Esophagus squamous epithelium (tissue), 4 donors: Measurements from ENCODE around the gene PIK3R5.

Experiments used
- CTCF ChIP-seq, 6 experiments: fragments of 450-650 bp in 4 of 6; fragments of 200-600 bp in 2 of 6; sonication (generic) in 2 of 6; IDR thresholded peaks; one replicate each; pipeline ENCODE4 v1.5.1; 2016 to 2019; ENCODE audit warnings: antibody characterized with exemption in 6 of 6, mild to moderate bottlenecking in 4 of 6, moderate library complexity in 4 of 6
- POLR2A ChIP-seq, 4 donors: fragments of 450-650 bp; IDR thresholded peaks; one replicate each; pipeline ENCODE4 v1.6.1; 2017; ENCODE audit warnings: antibody characterized with exemption in 4 of 4, mild to moderate bottlenecking in 4 of 4, moderate library complexity in 3 of 4

GRCh38 chr17:8861495-8862181 is 103.9 kb downstream of the PIK3R5 start:
- TF ChIP-seq CTCF (IDR thresholded peaks at IDR 0.05) = no peak
- TF ChIP-seq POLR2A (IDR thresholded peaks at IDR 0.05) = no peak
